Neural crest cell (in vitro differentiated cells): ENCODE results near the gene PSMB9. TPM values are rescaled to one million over a fixed set of nuclear protein-coding genes. Genes with fewer than 3 reads are reported as not detected.
"Not testable (repeated sequence)": the region's sequence is repeated elsewhere in the genome, so short reads cannot be mapped to it uniquely, and the experiment has no call there.

Experiments
- DNase-seq: peaks from one replicate; pipeline ENCODE4 v3.0.0; 2021; ENCODE audit warnings: low read depth, mixed read lengths, low spot score
- H3K27ac Mint-ChIP-seq: one replicate; pipeline ENCODE4 v1.8.0; 2021; ENCODE audit warnings: mild to moderate bottlenecking, mixed read lengths; ENCODE audit not compliant: unreplicated experiment
- H3K27me3 Mint-ChIP-seq: 2 replicates; pipeline ENCODE4 v1.8.0; 2021; ENCODE audit warnings: low read depth, mild to moderate bottlenecking, mixed read lengths
- H3K36me3 Mint-ChIP-seq: 2 replicates; pipeline ENCODE4 v1.8.0; 2021; ENCODE audit warnings: low read depth, mild to moderate bottlenecking, mixed read lengths
- H3K4me1 Mint-ChIP-seq: 2 replicates; pipeline ENCODE4 v1.8.0; 2021; ENCODE audit warnings: mixed read lengths
- H3K4me3 Mint-ChIP-seq: one replicate; pipeline ENCODE4 v1.8.0; 2021; ENCODE audit warnings: mild to moderate bottlenecking, mixed read lengths
- H3K9me3 Mint-ChIP-seq: 2 replicates; pipeline ENCODE4 v1.8.0; 2021; ENCODE audit warnings: mixed read lengths
- long read RNA-seq: library from polyadenylated mRNA; unstranded; transcript quantifications from one replicate; pipeline ENCODE4 v2.0.0, GENCODE V29; 2020
- total RNA-seq: library from RNA; stranded (reverse); gene quantifications from 2 replicates; pipeline ENCODE4 v1.2.1, GENCODE V29; 2021
- TF ChIP-seq, protein P1 (sequence below): fragments of 200-600 bp; sonication (generic); conservative IDR thresholded peaks from 2 replicates; pipeline ENCODE4 v1.5.0; 2021; ENCODE audit warnings: antibody characterized with exemption, mild to moderate bottlenecking

PSMB9 gene
- total RNA-seq = not detected in 2 replicates
- long read RNA-seq = 0 reads

DNA sequence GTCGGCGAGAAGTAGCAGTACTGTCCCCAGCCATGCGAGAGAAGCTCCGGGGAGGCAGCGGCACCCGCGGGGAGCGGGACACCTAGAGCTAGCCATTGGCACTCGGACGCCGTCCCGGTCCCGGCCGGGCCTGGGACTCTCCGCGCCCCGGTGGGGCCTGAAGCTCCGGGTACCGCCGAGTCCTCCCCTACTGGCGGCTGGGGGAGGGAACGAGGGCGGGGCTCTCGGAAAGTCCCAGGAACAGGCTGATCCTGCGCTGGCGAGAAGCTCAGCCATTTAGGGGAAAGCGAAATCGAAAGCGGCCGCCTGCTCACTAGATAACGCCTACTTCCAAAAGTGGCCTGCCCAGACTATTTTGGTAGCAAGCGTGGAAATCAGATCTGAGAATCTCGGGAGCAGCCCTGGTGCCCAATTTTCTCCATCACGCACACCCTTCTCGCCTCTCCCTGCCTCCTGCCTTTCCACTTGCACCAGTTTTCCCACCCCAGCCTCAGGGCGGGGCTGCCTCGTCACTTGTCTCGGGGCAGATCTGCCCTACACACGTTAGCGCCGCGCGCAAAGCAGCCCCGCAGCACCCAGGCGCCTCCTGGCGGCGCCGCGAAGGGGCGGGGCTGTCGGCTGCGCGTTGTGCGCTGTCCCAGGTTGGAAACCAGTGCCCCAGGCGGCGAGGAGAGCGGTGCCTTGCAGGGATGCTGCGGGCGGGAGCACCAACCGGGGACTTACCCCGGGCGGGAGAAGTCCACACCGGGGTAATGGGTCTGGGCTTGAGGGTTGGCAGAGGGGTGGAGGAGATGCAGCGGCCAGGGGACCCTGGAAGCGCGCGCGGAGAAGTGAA, at the start of gene PSMB9, which contains the start of gene TAP1:
TSS of gene PSMB9 (plus strand) at position 652 of the 835 bp plus-strand sequence. CDS start at position 690, 38 bp downstream.
TSS of gene TAP1 (minus strand) at position 164 of the 835 bp plus-strand sequence. CDS start at position 96, 68 bp downstream.
- Mint-ChIP-seq H3K27ac (no peak within 1 kb of the TSS), H3K27me3 (peaks cover 95% of the 10 kb centered on the region), H3K4me3 (peak within 1 kb of the TSS; percentile 93), H3K36me3 (no peaks in the 10 kb centered on the region), H3K9me3 (no peaks in the 10 kb centered on the region), H3K4me1 (peaks cover 18% of the 10 kb centered on the region)
- peak; percentile 72 for DNase-seq
- TF ChIP-seq, protein P1, sequence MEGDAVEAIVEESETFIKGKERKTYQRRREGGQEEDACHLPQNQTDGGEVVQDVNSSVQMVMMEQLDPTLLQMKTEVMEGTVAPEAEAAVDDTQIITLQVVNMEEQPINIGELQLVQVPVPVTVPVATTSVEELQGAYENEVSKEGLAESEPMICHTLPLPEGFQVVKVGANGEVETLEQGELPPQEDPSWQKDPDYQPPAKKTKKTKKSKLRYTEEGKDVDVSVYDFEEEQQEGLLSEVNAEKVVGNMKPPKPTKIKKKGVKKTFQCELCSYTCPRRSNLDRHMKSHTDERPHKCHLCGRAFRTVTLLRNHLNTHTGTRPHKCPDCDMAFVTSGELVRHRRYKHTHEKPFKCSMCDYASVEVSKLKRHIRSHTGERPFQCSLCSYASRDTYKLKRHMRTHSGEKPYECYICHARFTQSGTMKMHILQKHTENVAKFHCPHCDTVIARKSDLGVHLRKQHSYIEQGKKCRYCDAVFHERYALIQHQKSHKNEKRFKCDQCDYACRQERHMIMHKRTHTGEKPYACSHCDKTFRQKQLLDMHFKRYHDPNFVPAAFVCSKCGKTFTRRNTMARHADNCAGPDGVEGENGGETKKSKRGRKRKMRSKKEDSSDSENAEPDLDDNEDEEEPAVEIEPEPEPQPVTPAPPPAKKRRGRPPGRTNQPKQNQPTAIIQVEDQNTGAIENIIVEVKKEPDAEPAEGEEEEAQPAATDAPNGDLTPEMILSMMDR = peak; percentile 67

DNA sequence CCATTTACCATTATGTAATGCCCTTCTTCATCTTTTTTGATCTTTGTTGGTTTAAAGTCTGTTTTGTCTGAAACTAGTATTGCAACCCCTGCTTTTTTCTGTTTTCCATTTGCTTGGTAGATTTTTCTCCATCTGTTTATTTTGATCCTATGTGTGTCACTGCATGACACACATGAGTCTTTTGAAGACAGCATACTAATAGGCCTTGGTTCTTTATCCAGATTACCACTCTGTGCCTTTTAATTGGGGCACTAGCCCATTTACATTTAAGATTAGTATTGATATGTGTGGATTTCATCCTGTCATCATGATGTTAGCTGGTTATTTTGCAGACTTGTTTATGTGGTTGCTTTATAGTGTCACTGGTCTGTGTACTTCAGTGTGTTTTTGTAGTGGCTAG, 48.6 kb upstream of the PSMB9 start:
- H3K27me3 Mint-ChIP-seq = peaks cover 71% of the 10 kb centered on the region
- not testable (repeated sequence) for H3K9me3 Mint-ChIP-seq, H3K36me3 Mint-ChIP-seq, H3K4me3 Mint-ChIP-seq, DNase-seq, H3K4me1 Mint-ChIP-seq, H3K27ac Mint-ChIP-seq

DNA sequence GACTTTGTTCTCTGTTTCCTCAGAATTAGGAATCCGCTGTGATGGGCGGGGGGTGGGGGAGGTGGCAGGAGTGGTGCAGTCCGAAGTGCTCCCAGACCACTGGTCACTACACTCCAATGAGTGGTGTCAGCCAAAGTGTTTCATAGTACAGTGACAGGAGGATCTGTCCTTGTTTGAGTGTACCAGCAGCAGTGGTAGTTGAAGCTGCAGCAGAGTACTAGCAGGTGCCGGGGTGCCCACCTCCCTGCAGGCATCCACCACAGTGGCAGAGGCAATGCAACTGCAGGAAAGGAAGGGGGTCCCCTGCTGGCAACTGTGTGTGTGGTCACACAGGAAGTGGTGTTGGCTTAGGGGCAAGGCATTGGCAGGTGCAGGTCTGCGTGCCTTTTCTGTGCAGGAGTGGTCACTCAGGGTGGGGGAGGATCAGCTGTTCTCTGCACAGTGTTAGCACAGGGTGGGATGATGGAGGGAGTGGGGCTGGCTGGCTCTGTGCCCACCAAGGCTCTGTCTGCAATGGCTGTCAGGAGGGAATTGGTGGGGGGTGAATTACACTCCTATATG, 46.9 kb upstream of the PSMB9 start:
- H3K4me1 Mint-ChIP-seq = no peaks in the 10 kb centered on the region
- H3K9me3 Mint-ChIP-seq = no peaks in the 10 kb centered on the region
- H3K27me3 Mint-ChIP-seq = peaks cover 61% of the 10 kb centered on the region
- H3K27ac Mint-ChIP-seq = no peak overlapping the region
- no peak for DNase-seq
- no peaks in the 10 kb centered on the region for H3K36me3 Mint-ChIP-seq
- no peak overlapping the region for H3K4me3 Mint-ChIP-seq
- TF ChIP-seq, protein P1 = no peak

DNA sequence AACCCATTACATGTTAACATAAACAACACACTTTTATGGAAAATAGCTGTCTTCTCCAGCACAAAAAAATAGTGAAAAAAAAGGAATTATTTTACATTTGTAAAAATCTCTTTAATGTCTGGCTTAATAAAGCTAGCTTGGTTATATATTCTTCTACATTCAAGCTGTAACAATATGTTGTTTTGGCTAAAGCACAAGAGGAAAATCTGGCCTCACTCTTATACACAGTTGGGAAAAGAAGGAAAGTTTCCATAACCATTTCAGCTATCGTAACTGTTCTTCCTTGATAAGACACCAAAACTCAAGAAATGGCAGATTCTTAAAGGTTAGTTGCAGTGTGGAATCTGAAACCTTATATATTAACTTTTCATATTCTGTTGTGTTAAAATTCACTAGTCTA, 44.8 kb upstream of the PSMB9 start:
- TF ChIP-seq, protein P1 = no peak
- Mint-ChIP-seq H3K36me3 (no peaks in the 10 kb centered on the region), H3K27me3 (peaks cover 54% of the 10 kb centered on the region), H3K9me3 (no peaks in the 10 kb centered on the region), H3K4me1 (no peaks in the 10 kb centered on the region), H3K27ac (no peak overlapping the region), H3K4me3 (no peak overlapping the region)
- no peak for DNase-seq

DNA sequence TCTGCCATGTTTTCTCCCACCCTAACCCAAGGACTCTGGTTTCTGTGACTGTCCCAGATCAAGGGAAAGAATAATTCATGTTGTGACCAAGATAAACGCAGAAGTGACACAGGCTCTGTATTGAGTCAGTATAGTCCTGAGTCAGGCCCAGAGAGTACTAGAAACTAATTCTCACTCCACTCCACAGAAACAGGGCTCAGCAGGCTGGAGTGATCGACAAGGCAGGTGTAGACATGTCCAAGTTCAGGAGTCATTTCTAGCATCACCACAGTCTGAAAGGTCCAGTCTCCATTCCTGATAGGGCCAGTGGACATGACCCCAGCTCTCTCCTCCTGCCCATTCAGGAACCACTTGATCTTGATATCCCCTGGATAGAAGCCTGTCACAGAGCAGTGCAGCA, 39.8 kb upstream of the PSMB9 start:
- Mint-ChIP-seq H3K36me3 (no peaks in the 10 kb centered on the region), H3K4me3 (no peak overlapping the region), H3K4me1 (no peaks in the 10 kb centered on the region), H3K27me3 (peaks cover 20% of the 10 kb centered on the region), H3K27ac (no peak overlapping the region), H3K9me3 (no peaks in the 10 kb centered on the region)
- no peak for DNase-seq
- TF ChIP-seq, protein P1 = no peak

DNA sequence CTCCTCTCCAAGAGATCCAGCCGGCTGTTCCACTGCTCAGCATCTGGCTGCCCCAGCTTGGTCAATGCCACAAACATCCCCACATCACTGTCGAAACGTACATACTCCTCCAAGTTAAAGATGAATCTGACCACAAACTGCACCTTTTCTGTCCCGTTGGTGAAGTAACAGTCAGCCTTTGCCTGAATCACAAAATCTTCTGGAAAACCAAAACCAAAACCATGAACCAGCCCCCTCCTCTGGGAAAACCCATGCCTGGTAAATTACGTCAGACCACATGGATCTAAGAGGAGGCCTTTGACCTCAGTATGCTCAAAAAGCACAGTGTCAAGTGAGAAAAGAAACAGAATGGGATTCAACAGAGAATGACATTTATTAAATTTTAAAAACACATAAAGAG, 38.9 kb upstream of the PSMB9 start:
- DNase-seq = no peak
- Mint-ChIP-seq H3K36me3 (no peaks in the 10 kb centered on the region), H3K27me3 (peaks cover 17% of the 10 kb centered on the region), H3K9me3 (no peaks in the 10 kb centered on the region), H3K27ac (no peak overlapping the region), H3K4me1 (no peaks in the 10 kb centered on the region), H3K4me3 (no peak overlapping the region)
- TF ChIP-seq, protein P1 = no peak
